GM21360 (cell line): ENCODE results near the gene THRB.

Source experiments
- ATAC-seq: cut with Tn5 transposase; IDR thresholded peaks from one replicate; pipeline ENCODE4 v1.9.1; 2021; ENCODE audit warnings: mild to moderate bottlenecking, moderate library complexity; ENCODE audit not compliant: unreplicated experiment

The THRB gene

DNA sequence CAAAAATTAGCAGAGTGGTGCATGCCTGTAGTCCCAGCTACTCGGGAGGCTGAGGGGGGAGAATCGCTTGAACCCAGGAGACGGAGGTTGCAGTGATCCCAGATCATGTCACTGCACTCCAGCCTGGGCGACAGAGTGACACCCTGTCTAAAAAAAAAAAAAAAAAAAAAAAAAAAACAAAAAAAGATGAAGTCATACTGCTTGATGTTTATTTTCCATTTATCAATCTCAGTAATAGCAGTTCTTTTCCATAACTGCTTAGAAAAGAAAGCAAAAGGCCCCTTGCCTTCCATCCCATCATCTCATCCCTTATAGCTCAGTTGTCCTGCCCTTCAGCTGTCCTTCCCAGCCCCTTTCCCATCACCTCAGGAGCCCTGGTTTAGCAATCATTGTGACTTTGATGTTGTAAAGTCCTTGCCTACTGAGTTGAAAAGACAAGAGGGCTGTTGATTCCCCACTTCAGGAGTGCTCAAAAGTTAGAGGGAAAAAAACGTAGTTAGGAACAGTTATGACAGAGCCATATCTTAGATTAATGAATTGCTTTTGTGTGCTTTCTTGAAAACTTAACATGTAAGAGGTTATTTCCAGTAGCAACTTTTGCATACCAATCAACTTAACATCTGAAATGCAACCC is 18.0 kb upstream of the THRB start:
- ATAC-seq, result no peak

GRCh38 chr3:24510030-24510648 is 15.5 kb upstream of the THRB start:
- ATAC-seq, result no peak

DNA sequence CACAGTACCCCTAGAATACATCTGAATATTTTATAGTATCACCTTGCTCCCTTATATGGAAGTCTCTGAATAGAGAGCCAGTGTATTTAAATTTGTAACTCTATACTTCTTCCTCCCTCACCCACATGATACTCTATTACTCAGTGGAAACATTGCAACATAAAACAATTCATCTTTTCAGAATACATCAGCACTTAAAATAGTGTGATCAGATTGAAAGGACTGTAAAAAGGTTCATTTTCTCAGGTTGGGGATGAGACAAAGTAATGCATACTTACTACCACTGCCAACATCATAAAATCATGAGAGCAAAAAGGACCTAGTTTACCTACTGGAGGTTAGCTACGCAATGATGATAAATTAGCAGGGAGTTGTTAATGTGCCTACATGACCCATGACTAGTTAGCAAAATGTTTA is 13.8 kb upstream of the THRB start:
- no peak for ATAC-seq

GRCh38 chr3:24507776-24508422 is 13.2 kb upstream of the THRB start:
- no peak for ATAC-seq

GRCh38 chr3:24506966-24507775 is 12.5 kb upstream of the THRB start:
- ATAC-seq, result no peak

DNA sequence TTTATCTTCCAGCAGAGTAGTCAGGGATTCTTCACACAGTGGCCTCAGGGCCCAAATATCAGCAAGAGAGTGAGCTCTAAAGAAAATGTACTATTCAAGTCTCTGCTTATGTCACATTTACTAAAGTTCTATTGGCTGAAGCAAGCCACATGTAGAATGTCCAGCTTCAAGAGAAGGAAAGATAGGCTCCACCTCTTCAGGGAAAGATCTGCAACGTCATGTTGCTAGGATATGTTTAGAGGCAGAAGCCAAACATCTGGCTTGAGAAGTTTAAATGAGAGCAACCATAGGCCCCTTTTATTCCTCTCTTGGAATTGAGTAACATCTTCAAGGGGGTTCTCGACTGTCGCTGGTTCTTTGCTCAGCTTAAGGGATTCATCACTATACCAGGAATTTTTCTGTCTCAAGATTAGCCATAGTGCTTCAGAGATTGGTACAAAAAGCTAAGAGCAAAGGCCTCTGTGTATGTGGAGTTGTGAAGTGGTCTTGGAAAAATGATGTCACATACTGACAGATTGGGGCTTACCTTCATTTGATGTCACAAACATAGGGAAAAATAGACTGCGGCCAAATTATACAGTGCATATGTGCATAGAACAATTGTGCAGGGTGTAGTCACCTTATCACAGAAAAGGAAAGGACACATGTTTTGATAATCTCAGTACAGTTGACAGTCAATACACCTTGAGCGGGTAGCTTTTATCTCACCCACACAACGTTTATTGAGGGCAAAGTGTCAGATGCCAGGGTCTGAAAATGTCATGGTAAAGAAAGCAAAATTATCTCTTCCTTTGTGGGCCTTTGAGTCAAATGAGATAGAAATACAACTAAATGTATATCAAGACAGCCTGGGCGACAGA is 11.3 kb upstream of the THRB start:
- no peak for ATAC-seq

- ATAC-seq, result no peak
Observed at GRCh38 chr3:24504772-24505171, 10.1 kb upstream of the THRB start.

- ATAC-seq, result peak; percentile 86
Observed at GRCh38 chr3:24503616-24504113, 9.0 kb upstream of the THRB start.

GRCh38 chr3:24502690-24503089 is 8.0 kb upstream of the THRB start:
- no peak for ATAC-seq

DNA sequence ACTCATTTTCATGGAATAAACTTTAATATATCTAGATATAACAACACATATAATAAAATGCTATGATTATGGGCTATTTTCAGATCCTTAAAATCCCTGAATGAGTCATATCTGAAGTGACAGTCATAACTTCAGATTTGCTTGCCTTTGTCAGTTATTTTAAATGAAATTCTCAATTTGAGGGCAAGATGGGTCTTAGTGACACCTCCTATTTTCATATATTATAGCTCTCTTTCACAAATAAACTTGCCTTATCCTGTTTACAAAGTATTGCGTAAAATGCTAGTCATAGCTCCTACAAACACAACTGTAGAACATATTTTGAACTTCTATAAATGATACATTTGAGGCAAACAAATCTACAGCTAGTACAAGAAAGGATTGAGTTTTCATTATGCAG is 6.2 kb upstream of the THRB start:
- no peak for ATAC-seq

DNA sequence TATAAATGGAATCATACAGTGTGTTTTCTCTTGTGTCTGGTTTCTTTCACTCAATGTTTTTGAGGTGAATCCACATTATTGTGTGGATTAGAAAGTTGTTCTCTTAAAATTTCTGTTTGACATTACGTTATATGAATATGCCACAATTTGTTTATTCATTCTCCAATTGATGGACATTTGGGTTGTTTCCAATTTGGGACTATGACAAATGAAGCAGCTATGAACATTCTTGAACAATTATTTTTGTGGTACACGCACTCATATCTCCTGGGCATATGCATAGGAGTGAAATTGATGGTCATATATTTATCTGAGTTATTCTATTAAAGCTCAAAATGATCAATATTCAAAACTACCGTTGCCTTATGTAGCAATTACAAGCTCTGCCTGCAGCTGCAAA is 5.3 kb upstream of the THRB start:
- no peak for ATAC-seq

DNA sequence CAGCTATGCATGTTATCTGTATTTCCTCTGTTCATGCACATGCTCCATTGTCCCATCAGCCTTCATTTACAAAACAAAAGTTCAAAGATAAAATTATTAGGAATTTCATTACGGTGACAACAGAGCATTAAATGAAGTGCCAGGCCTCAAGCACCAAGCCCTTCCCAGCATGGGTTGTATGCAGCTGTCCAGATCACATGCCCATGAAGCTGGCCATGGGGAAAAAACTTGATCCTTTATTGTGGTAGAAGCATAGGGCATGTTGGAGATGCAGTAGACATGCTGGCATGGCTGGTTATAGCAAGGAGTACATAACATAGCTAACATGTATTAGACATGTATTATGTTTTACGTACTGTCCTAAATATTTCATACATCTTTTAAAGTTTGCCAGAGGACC is 4.1 kb upstream of the THRB start:
- no peak for ATAC-seq

DNA sequence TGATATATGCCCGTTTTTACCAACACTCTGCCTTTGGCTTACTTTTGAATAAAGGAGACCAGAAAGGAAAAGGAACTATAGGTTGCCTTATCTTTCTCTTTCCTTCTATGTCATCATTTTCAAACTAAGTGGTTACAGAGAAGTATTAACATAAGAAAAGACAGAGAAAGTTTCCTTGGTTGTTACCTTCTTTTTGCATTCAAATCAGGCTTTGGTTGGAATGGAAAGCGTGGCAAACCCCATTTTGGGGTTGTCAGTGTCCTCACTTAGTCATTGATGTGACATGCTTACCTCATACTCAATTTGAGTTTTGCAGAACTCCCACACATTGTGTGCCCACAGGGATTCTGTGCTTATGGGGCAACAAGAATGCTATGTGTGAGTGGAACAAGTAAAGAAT is 3.7 kb upstream of the THRB start:
- no peak for ATAC-seq

- ATAC-seq, result no peak
Observed at GRCh38 chr3:24497942-24498341, 3.3 kb upstream of the THRB start.

GRCh38 chr3:24496529-24497482 is 2.2 kb upstream of the THRB start:
- no peak for ATAC-seq

DNA sequence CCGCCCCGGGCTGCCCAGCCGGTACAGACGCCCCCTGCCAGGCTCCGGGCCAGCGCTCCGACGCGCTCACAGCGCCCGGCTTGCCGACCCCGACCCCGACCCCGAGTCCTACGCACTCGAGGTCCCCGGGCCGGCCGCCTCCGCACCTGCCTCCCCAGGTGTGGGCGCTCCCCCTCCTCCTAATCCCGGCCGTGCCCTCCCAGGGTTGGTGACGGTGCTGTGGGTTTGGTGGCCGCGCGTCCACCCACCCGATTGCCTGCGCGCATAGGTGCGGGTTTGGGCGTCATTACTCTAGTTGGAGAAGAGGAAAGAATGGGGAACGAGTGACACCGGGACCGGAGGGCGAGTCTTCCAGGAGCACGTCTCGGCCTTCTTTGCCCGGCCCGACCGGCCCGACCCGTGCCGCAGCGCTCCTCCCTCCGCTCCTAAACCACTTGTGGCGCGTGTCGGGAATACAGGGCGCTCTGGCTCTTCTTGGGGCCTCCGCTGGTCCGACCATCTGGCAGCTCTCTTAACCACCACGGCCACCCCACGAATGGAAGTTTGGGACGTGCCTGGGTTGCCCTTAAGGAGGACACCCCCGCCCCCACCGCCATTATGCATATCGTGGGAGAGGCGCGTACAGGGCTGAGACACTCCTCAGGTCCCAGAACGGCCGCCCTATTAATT is 810 bp upstream of the THRB start:
- no peak for ATAC-seq

DNA sequence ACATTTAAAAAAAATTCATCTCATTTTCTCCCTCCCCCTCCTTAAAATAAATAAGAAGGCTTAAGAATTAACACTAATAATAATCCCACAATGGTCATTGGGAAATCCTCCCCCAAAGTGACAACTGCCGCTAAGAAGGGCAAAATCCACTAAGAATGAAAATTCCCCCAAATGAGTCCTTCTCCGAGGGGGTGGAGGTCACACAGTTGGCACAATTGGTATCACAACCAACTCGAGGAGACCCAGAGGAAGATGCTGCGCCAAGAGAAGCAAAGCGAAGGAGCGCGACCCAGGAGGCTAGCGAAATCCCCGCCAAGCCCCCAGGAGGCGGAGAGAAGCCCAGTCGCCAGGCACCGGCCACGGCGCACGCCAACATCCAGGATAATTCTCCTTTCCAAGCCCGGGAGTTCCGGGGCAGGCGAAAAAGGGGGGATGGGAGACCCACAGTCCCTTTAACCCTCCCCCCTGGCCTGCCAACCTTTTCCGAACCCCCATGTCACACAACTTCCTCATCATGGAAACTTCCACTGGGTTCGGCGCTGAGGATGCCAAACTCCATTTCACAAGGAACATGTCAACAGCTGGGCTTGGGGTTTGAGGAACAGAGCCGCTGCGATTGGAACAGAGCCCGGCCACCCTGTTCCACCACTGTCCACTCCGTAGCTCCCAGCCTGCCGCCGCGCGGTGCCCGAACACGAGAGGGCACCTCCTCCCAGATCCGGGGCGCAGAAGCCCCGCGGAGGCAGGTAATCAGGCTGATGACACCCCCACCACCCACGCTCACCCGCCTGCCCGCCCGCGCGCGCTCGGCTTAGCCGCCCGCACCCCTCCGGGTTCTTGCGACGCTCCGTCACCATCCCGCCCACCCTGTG is 668 bp downstream of the THRB start:
- ATAC-seq, result no peak

DNA sequence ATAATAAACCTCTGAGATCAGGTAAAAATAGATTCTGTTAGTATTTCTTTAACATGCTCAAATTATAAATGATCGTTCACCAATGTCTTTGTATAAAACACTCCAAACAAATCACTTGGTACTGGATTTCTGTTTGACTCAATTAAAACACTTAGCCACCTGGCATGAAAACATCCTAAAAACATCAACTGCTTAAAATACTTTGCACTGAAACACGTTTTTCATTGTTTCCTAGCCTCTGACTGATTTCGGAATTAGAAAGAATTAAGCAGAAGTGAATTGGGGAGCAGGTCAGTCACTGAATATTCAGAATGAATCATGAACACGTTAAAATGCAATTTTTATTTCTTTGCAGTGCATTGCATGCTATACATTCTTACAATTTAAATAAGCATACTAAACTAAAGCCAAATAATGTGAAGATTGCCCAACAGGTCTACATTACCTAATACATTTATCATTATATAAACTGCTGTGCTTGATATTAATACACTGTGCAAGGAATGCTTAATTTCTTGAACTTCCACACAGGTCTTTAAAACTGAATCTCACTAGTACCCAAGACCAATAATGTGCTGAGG is 1.6 kb downstream of the THRB start:
- no peak for ATAC-seq
